ENCODE data around the gene ABCC1. TPM values are rescaled to one million over a fixed set of nuclear protein-coding genes. Genes with fewer than 3 reads are reported as not detected.

The ABCC1 gene
- total and polyA plus RNA-seq, 2 of the 4 experiments (the other 2 are of a cell fraction) = 39.4 to 66.0 TPM

- H3K4me2 ChIP-seq (ENCODE audit: low read depth, low read length) = peak overlapping the region; percentile 64
- no peak overlapping the region for H3K4me3 ChIP-seq (ENCODE audit: insufficient read depth, low read depth, low read length)
- H3K18ac ChIP-seq (ENCODE audit: low read depth, low read length) = peak overlapping the region; percentile 98
- H2BK120ac ChIP-seq (ENCODE audit: low read depth, low read length) = peak overlapping the region; percentile 89
- peak overlapping the region; percentile 37 to 87; a peak in 3 of 4 replicates for H4K8ac ChIP-seq (ENCODE audit: low read depth in 2 of 2, low read length in 2 of 2)
- H3K14ac ChIP-seq (replicated peaks; ENCODE audit: low read depth, low read length) = peak overlapping the region; percentile 39
- peak overlapping the region; percentile 61 for H3K23ac ChIP-seq (ENCODE audit: low read depth, low read length)
- peak overlapping the region; percentile 45; the same call in 1 of the 2 replicates for H2AK5ac ChIP-seq (ENCODE audit: low read depth, low read length)
- H3K9me1 ChIP-seq (ENCODE audit: insufficient read depth, low read length) = peaks cover 19% of the 10 kb centered on the region
- no TSS peak for BruUV-seq (replicated peaks)
- peak overlapping the region; percentile 81; the same call in 1 of the 3 replicates for H2BK15ac ChIP-seq (ENCODE audit: low read depth, low read length)
- CTCF ChIA-PET = interaction anchor here (0.6 kb wide), 1 partner anchor 40 kb away, joined by 8 read pairs; no protein-coding TSS in a partner anchor
- H2AK9ac ChIP-seq (replicated peaks; ENCODE audit: low read depth, low read length, poor library complexity) = peak overlapping the region; percentile 8
- 0% methylated on average over 1 of the region's 1 CpG; no CpG with 5 or more reads in 1 of the 2 experiments for WGBS, 2 experiments (ENCODE audit: extremely low coverage in 2 of 2, insufficient read length in 1 of 2)
- no peaks in the 10 kb centered on the region for H4K20me1 ChIP-seq (ENCODE audit: insufficient read depth, low read length)
- peaks cover 31 to 81% of the 10 kb centered on the region in 2 experiments for H3K79me1 ChIP-seq (ENCODE audit: low read depth in 1 of 2, low read length in 2 of 2)
- ATAC-seq (ENCODE audit: low read depth) = peak; percentile 80; the same call in 1 of the 2 replicates
- in situ Hi-C loops (cut with MboI; ENCODE audit: low sequenced_read_pairs) (loop anchor here (25.0 kb wide), 1 partner anchor 117 kb away; the partner anchor contains the start of gene CEP20), intact Hi-C loops (cut with micrococcal nuclease) (no loop called here), dilution Hi-C loops (cut with HindIII; ENCODE audit: low sequenced_read_pairs, unreplicated experiment) (no loop called here)
- H4K91ac ChIP-seq (ENCODE audit: insufficient read depth, low read depth, low read length) = peak overlapping the region; percentile 87
- peak overlapping the region; percentile 96 for H2BK5ac ChIP-seq (ENCODE audit: low read depth, low read length, poor library complexity, severe bottlenecking)
- H3K27me3 ChIP-seq (ENCODE audit: control insufficient read depth, insufficient read depth, low read length) = no peaks in the 10 kb centered on the region
- peak overlapping the region; percentile 98 for H3K27ac ChIP-seq (ENCODE audit: insufficient read depth, low read length)
- H3K4ac ChIP-seq (ENCODE audit: low read depth, low read length) = peak overlapping the region; percentile 93
- H3K36me3 ChIP-seq (ENCODE audit: control insufficient read depth, insufficient read depth, low read length) = peaks cover 15% of the 10 kb centered on the region
- no peak for DNase-seq
- POLR2A ChIA-PET (ENCODE audit: unreplicated experiment) = no interaction called here
- H3K4me1 ChIP-seq (ENCODE audit: control insufficient read depth, insufficient read depth, low read length) = peaks cover 31% of the 10 kb centered on the region
- TF ChIP-seq SMC3 (IDR thresholded peaks at IDR 0.05; ENCODE audit: low read depth, low read length) (no peak), RFX5 (IDR thresholded peaks at IDR 0.05; ENCODE audit: low read depth, low read length) (no peak)
- H4K5ac ChIP-seq (ENCODE audit: low read depth, low read length) = peak overlapping the region; percentile 99
- H3K56ac ChIP-seq (ENCODE audit: extremely low read depth, insufficient read depth, low read length) = peak overlapping the region; percentile 33; the same call in 1 of the 2 replicates
- peak overlapping the region; percentile 89 for H2BK20ac ChIP-seq (ENCODE audit: low read depth, low read length)
- no peaks in the 10 kb centered on the region for H3K9me3 ChIP-seq (ENCODE audit: control insufficient read depth, insufficient read depth, low read length)
- no peak overlapping the region for H2AFZ ChIP-seq (replicated peaks; ENCODE audit: low read length, poor library complexity)
- no peak overlapping the region for H3K9ac ChIP-seq (ENCODE audit: low read depth, low read length)
Observed at GRCh38 chr16:16003719-16004313, 54.4 kb downstream of the ABCC1 start.

Measured in IMR-90 (cell line).